Activated naive CD4-positive, alpha-beta T cell treated with anti-CD3 and anti-CD28 coated beads for 36 hours (primary cell): ENCODE data around the gene SPINT3. TPM values are rescaled to one million over a fixed set of nuclear protein-coding genes. Genes with fewer than 3 reads are reported as not detected.

Source experiments
- CTCF ChIA-PET: fragments of 350-600 bp; sonication (Branson Sonifier 250); formaldehyde crosslinking; loops from one replicate; lab custom pipeline; 2021; ENCODE audit warnings: antibody characterized with exemption; lab: Charles Lee
- DNase-seq: peaks from one replicate; pipeline ENCODE4 v3.0.0-alpha.2; 2020
- H3K27ac Mint-ChIP-seq: one replicate; pipeline ENCODE4 v1.8.0; 2021; ENCODE audit warnings: mild to moderate bottlenecking, mixed read lengths
- H3K27me3 Mint-ChIP-seq: one replicate; pipeline ENCODE4 v1.8.0; 2021; ENCODE audit warnings: low read depth, mixed read lengths
- H3K36me3 Mint-ChIP-seq: one replicate; pipeline ENCODE4 v1.8.0; 2021; ENCODE audit warnings: low read depth, mixed read lengths
- H3K4me1 Mint-ChIP-seq: one replicate; pipeline ENCODE4 v1.8.0; 2021; ENCODE audit warnings: low read depth, mixed read lengths
- H3K4me3 Mint-ChIP-seq: one replicate; pipeline ENCODE4 v1.8.0; 2021; ENCODE audit warnings: mild to moderate bottlenecking, moderate library complexity, mixed read lengths
- H3K9me3 Mint-ChIP-seq: one replicate; pipeline ENCODE4 v1.8.0; 2021; ENCODE audit warnings: mixed read lengths
- intact Hi-C: fragments of 100-400 bp; cut with micrococcal nuclease; formaldehyde crosslinking; loops from one replicate; pipeline ENCODE4 v1.15.1; 2023
- total RNA-seq, 2 experiments: library from RNA; stranded (reverse); gene quantifications; one replicate each; pipeline ENCODE4 v1.2.3, GENCODE V29; 2021

Gene SPINT3
- total RNA-seq, 2 experiments from 2014 or later = not detected

DNA sequence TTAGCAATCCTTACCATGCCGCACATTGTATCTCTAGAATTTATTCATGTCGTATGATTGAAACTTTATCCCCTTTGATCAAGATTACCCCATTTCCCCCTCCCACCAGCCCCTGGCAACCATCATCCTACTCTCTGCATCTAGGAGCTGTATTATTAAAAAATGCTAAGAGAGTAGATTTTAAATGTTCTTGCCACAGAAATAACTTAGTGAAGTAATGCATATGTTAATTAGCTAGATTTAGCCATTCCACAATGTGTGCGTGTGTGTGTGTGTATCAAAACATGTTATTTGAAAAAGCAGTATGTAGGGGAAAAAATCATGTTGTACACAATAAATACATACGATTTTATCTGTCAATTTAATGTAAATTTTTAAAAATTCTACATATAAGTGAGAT, 11.9 kb upstream of the SPINT3 start:
- no peak overlapping the region for H3K4me3 Mint-ChIP-seq
- CTCF ChIA-PET = interaction anchor here (1.0 kb wide), 1 partner anchor 243 kb away, joined by 4 read pairs; no protein-coding TSS in a partner anchor
- peaks cover 18% of the 10 kb centered on the region for H3K27me3 Mint-ChIP-seq
- no peaks in the 10 kb centered on the region for H3K9me3 Mint-ChIP-seq
- intact Hi-C loops = no loop called here
- no peak overlapping the region for H3K27ac Mint-ChIP-seq
- H3K36me3 Mint-ChIP-seq = no peaks in the 10 kb centered on the region
- H3K4me1 Mint-ChIP-seq = no peaks in the 10 kb centered on the region
- no peak for DNase-seq

DNA sequence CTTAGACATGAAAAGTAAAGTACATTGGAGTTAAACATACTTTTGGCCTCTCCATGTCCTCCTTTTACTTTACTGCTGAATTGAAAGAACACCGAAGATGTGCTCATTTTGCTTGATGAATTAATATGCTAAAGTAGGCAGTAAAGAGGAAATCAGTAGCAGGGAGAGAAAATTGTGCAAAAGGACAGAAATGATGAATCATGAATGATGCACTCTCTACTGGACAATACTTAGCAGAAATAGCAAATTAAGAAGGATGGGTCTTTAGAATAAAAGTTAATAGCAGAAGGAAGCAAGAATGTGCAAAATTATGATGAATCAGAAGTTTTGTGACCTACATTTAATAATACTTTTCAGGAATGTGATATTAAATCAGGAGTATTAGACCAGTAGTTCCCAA, 8.4 kb upstream of the SPINT3 start:
- Mint-ChIP-seq H3K27me3 (peaks cover 20% of the 10 kb centered on the region), H3K27ac (no peak overlapping the region), H3K36me3 (no peaks in the 10 kb centered on the region), H3K4me3 (no peak overlapping the region), H3K9me3 (no peaks in the 10 kb centered on the region), H3K4me1 (no peaks in the 10 kb centered on the region)
- DNase-seq = no peak
- CTCF ChIA-PET = no interaction called here
- intact Hi-C loops = no loop called here

- no peaks in the 10 kb centered on the region for H3K4me1 Mint-ChIP-seq
- H3K4me3 Mint-ChIP-seq = no peak overlapping the region
- peaks cover 15% of the 10 kb centered on the region for H3K27me3 Mint-ChIP-seq
- CTCF ChIA-PET = interaction anchor here (2.2 kb wide), 1 partner anchor 253 kb away, joined by 7 read pairs; no protein-coding TSS in a partner anchor
- H3K9me3 Mint-ChIP-seq = no peaks in the 10 kb centered on the region
- intact Hi-C loops = no loop called here
- no peaks in the 10 kb centered on the region for H3K36me3 Mint-ChIP-seq
- no peak for DNase-seq
- H3K27ac Mint-ChIP-seq = no peak overlapping the region
Observed at GRCh38 chr20:45518282-45518681, 2.9 kb upstream of the SPINT3 start.

DNA sequence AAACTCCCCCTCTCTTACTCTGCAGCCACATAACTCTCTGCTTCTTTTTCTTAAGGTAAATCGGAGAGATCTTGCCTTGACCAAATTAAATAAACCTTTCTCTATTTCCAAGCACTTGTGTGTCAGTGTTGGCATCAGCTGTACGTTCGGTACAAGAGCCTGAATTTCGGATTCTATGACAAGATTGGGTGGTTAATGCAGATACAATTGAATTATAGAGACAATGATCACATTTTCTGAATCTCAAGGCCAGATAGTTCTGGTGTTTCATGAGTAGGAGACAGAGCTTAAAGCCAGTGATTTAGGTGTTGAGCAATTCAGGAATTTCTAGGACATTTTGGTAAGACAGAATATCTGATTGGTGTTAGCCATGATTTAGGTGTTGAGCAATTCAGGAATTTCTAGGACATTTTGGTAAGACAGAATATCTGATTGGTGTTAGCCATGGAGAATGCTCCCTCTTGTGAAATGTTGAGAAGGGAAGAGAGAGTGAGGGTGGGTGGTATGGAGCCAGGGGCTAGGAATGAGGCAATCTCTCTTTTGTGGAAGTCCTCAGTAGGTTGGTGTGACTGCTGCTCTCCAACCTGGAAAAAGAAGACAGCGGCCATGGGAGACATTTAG, 5.1 kb downstream of the SPINT3 start:
- CTCF ChIA-PET = no interaction called here

DNA sequence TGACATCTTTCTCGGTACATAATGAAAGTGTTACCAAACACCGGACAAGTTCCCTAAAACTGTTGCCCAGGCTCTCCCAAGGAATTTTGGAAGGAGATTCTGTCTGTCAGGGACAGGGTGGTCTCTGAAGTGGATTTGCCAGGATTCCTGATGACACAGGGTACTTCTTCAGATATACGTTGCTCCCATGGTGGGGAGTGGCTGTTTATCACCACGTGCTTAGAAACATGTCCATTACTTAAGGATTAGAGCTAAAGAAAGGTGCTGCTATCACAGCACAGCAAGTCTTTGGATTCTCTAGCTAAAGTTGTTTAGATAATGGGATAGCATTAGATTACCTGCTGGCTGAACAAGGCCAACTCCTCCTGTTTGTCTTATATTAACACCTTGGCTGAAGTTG, 6.3 kb downstream of the SPINT3 start:
- Mint-ChIP-seq H3K4me1 (peaks cover 8% of the 10 kb centered on the region), H3K36me3 (no peaks in the 10 kb centered on the region), H3K27me3 (peaks cover 12% of the 10 kb centered on the region), H3K4me3 (no peak overlapping the region), H3K9me3 (no peaks in the 10 kb centered on the region), H3K27ac (no peak overlapping the region)
- DNase-seq = no peak
- intact Hi-C loops = no loop called here
- CTCF ChIA-PET = interaction anchor here (0.7 kb wide), 1 partner anchor 449 kb away, joined by 3 read pairs; no protein-coding TSS in a partner anchor

More for the DNA sequence above, 5.1 kb downstream of the SPINT3 start:
- H3K27me3 Mint-ChIP-seq = peaks cover 11% of the 10 kb centered on the region
- intact Hi-C loops = no loop called here
- H3K4me1 Mint-ChIP-seq = peaks cover 8% of the 10 kb centered on the region
- H3K36me3 Mint-ChIP-seq = no peaks in the 10 kb centered on the region
- DNase-seq = no peak
- no peak overlapping the region for H3K4me3 Mint-ChIP-seq
- H3K9me3 Mint-ChIP-seq = no peaks in the 10 kb centered on the region
- no peak overlapping the region for H3K27ac Mint-ChIP-seq

DNA sequence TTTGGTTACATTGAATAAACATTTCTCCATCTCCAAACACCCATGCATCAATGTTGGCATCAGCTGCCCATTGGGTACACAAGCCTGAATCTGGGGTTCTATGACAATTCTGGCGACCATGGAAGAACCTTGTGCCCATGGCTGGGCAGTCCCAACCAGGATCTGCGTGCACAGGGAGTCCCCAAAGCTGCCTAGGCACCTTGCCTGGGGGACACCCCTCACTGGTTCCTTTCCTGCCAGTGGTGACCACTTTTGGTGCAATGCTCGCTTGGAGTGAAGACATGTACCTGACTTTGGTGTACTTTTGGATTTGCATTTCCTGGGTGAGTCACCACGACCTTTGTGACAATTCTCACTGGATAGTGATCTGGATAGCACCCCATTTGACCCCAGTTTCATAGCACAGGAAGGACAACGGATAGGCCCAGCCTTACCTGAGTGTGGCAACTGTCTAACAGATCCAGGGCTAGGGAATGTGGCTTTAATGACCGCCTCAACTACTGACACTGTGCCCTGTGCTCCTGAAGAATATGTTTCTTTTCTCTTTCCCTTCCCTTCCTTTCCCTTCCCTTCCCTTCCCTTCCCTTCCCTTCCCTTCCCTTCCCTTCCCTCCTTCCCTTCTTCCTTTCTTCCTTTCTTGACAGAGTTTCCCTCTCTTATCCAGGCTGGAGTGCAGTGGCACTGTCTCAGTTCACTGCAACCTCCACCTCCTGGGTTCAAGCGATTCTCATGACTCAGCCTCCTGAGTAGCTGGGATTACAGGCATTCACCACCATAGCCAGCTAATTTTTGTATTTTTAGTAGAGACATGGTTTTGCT, 7.1 kb downstream of the SPINT3 start:
- CTCF ChIA-PET = interaction anchor here (0.7 to 0.8 kb wide), 2 partner anchors 71 to 448 kb away, joined by 3 read pairs; no protein-coding TSS in a partner anchor
- Mint-ChIP-seq H3K27me3 (peaks cover 15% of the 10 kb centered on the region), H3K4me1 (peaks cover 8% of the 10 kb centered on the region), H3K4me3 (no peak overlapping the region), H3K27ac (no peak overlapping the region), H3K9me3 (no peaks in the 10 kb centered on the region), H3K36me3 (no peaks in the 10 kb centered on the region)
- peak; percentile 19 for DNase-seq
- intact Hi-C loops = no loop called here

- peaks cover 15% of the 10 kb centered on the region for H3K27me3 Mint-ChIP-seq
- intact Hi-C loops = no loop called here
- H3K27ac Mint-ChIP-seq = no peak overlapping the region
- CTCF ChIA-PET = interaction anchor here (0.8 kb wide), 1 partner anchor 70 kb away, joined by 3 read pairs; no protein-coding TSS in a partner anchor
- H3K9me3 Mint-ChIP-seq = no peaks in the 10 kb centered on the region
- H3K4me3 Mint-ChIP-seq = no peak overlapping the region
- DNase-seq = no peak
- H3K4me1 Mint-ChIP-seq = peaks cover 8% of the 10 kb centered on the region
- H3K36me3 Mint-ChIP-seq = no peaks in the 10 kb centered on the region
Observed at GRCh38 chr20:45507011-45507820, 8.2 kb downstream of the SPINT3 start.

DNA sequence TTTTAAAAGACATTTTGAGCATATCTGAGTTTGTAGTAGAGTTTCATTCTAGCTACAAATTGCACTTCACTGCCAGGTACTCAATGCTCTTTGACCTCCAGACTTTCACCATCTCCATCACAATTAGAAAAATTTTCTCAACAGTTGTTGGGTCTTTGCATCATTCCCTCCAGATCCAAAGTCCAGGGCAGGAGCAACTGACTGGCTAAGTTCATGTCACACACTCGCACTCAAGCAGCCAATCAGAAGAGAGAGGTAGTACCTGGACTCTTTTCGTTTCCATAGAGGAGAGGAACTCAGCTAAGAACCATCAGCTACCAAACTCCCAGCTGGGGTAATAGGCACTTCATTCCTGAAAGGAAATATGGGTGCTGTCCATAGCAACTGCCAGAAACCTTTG, 9.0 kb downstream of the SPINT3 start:
- H3K9me3 Mint-ChIP-seq = no peaks in the 10 kb centered on the region
- H3K27ac Mint-ChIP-seq = no peak overlapping the region
- no peaks in the 10 kb centered on the region for H3K36me3 Mint-ChIP-seq
- no peak overlapping the region for H3K4me3 Mint-ChIP-seq
- peaks cover 8% of the 10 kb centered on the region for H3K4me1 Mint-ChIP-seq
- intact Hi-C loops = no loop called here
- DNase-seq = no peak
- H3K27me3 Mint-ChIP-seq = peaks cover 17% of the 10 kb centered on the region
- CTCF ChIA-PET = interaction anchor here (0.5 kb wide), 1 partner anchor 86 kb away, joined by 9 read pairs; no protein-coding TSS in a partner anchor

DNA sequence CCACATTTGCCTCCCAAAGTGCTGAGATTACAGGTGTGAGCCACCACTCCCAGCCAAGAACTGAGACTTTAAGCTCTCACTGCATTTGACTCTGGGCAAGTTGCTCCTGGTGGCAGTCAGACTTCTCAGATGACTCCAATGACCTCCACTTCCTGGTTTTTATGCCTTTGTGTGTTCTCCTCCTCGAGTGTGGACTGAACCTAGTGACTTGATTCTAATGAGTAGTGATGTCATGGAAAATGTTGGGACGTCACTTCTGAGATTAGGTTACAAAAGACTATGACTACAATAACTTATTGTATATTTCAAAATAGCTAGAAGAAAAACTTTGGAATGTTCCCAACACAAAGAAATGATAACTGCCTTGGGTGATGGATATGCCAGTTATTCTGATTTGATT, 12.0 kb downstream of the SPINT3 start:
- Mint-ChIP-seq H3K27me3 (peaks cover 26% of the 10 kb centered on the region), H3K9me3 (no peaks in the 10 kb centered on the region), H3K36me3 (no peaks in the 10 kb centered on the region), H3K27ac (no peak overlapping the region), H3K4me1 (peaks cover 8% of the 10 kb centered on the region), H3K4me3 (no peak overlapping the region)
- CTCF ChIA-PET = interaction anchor here (0.8 kb wide), 1 partner anchor 53 kb away, joined by 3 read pairs; no protein-coding TSS in a partner anchor
- intact Hi-C loops = no loop called here
- no peak for DNase-seq

GRCh38 chr20:45502561-45502960, 12.9 kb downstream of the SPINT3 start:
- H3K4me3 Mint-ChIP-seq = no peak overlapping the region
- intact Hi-C loops = no loop called here
- CTCF ChIA-PET = no interaction called here

GRCh38 chr20:45501600-45501999, 13.8 kb downstream of the SPINT3 start:
- Mint-ChIP-seq H3K4me1 (no peaks in the 10 kb centered on the region), H3K36me3 (no peaks in the 10 kb centered on the region), H3K27me3 (peaks cover 23% of the 10 kb centered on the region), H3K4me3 (no peak overlapping the region), H3K27ac (no peak overlapping the region), H3K9me3 (no peaks in the 10 kb centered on the region)
- intact Hi-C loops = no loop called here
- no peak for DNase-seq
- CTCF ChIA-PET = interaction anchor here (0.6 to 0.8 kb wide), 2 partner anchors 9 to 24 kb away, joined by 3 read pairs; no protein-coding TSS in a partner anchor

More at GRCh38 chr20:45502561-45502960, 12.9 kb downstream of the SPINT3 start:
- no peaks in the 10 kb centered on the region for H3K36me3 Mint-ChIP-seq
- no peaks in the 10 kb centered on the region for H3K9me3 Mint-ChIP-seq
- DNase-seq = no peak
- peaks cover 8% of the 10 kb centered on the region for H3K4me1 Mint-ChIP-seq
- peaks cover 26% of the 10 kb centered on the region for H3K27me3 Mint-ChIP-seq
- no peak overlapping the region for H3K27ac Mint-ChIP-seq

DNA sequence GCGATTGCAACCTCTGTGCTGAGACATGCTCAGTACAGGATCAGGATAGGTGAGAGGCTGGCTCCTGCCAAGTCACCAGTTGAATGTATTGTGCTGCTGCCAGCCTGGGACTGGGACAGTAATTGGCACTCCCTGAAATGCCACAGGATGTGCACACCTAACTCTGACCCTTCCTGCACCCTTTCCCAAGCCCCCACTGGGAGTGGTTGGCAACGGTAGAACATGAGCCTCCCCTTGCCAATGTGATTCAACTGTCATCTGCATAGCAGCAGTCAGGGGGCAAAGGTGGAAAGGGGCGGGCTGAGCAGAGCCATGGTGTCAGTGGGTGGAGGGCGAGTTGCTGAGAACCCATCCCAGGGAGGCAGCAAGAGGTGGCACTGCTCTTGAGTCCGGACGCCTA, 15.4 kb downstream of the SPINT3 start:
- Mint-ChIP-seq H3K27me3 (peaks cover 17% of the 10 kb centered on the region), H3K27ac (no peak overlapping the region), H3K36me3 (no peaks in the 10 kb centered on the region), H3K4me1 (no peaks in the 10 kb centered on the region), H3K4me3 (no peak overlapping the region), H3K9me3 (no peaks in the 10 kb centered on the region)
- CTCF ChIA-PET = interaction anchor here (0.7 kb wide), 1 partner anchor 50 kb away, joined by 3 read pairs; no protein-coding TSS in a partner anchor
- no peak for DNase-seq
- intact Hi-C loops = no loop called here
